Stimulated activated CD8-positive, alpha-beta memory T cell treated with anti-CD3 and anti-CD28 coated beads, Interleukin-4, amount 100 ng/mL, for 24 hours (primary cell): ENCODE data around the gene FDXR.

Experiments used
- DNase-seq: peaks from one replicate; pipeline ENCODE4 v3.0.0-alpha.2; 2020; ENCODE audit warnings: low read depth

FDXR gene

DNA sequence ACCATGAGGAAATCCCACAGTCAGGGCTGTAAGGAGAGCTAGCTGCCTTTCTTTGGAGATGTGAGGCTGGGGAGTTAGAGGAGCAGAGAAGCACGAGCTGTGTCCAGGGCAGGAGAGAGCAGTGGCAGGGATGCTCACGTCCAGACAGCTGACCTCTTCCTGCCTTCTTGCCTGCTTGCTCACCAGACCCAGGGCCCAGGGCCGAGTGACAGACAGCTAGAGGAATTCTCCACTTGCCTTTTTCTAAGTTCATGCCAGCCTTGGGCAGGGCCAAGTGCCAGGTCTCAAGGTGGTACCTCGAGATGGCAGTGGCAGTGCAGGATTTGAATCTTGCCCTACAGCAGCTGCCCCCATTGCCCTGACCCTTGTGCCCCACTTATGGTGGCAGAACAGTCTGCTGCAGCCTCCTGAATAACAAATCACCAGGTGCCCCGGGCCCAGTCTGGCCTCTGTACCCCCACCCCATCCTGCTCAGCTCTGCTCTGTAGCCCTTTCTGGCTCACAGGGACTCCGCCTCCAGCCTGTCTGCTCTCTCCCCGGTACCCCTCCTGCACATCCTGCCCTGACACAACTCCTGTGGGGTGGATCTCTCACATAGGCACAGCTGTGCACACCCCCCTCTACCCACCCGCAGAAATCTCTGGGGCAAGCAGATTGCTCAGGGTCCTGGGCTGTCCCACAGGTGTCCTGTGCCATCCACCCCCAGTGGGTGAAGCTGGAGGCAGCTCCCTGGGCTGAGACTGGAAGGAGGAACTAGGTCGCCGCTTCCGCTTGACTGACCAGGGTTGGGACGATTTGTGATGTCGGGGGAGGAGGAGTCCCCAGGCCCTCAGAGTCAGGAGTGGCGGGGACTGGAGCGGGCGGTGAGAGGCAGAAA, 39.1 kb downstream of the FDXR start:
- DNase-seq, result no peak

GRCh38 chr17:74832421-74832820, 40.4 kb downstream of the FDXR start:
- no peak for DNase-seq

- no peak for DNase-seq
These were observed 41.2 kb downstream of the FDXR start for GRCh38 chr17:74831444-74832146.

GRCh38 chr17:74830861-74831260, 41.9 kb downstream of the FDXR start:
- DNase-seq, result no peak

DNA sequence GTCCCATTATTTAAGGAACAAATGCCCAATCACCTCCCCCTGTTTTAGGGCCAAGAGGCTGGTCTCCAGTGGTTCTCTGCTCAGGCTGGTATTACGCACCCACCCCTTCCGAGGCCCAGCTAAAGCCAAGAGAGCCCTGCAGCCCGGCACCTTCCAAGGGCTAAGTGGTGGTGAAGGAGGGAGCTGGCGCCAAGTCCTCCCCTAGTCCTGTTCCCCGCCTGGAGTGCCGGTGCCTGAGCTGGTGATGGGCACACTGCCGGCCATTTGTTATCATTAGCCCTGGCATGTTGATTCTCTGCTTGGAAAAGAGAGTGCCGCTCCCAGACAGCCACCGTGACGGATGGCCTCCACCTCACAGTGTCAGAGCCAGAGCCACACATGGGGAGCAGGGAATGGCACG, 45.0 kb downstream of the FDXR start:
- DNase-seq, result no peak

- DNase-seq, result no peak
These were observed 46.7 kb downstream of the FDXR start for GRCh38 chr17:74825952-74826719.

GRCh38 chr17:74824961-74825627, 47.7 kb downstream of the FDXR start:
- DNase-seq, result no peak

GRCh38 chr17:74822939-74823367, 49.8 kb downstream of the FDXR start:
- DNase-seq, result no peak

GRCh38 chr17:74822335-74822938, 50.4 kb downstream of the FDXR start:
- no peak for DNase-seq

- no peak for DNase-seq
These were observed 51.0 kb downstream of the FDXR start for GRCh38 chr17:74821655-74822334.

- DNase-seq, result no peak
These were observed 52.9 kb downstream of the FDXR start for GRCh38 chr17:74819801-74820436.

DNA sequence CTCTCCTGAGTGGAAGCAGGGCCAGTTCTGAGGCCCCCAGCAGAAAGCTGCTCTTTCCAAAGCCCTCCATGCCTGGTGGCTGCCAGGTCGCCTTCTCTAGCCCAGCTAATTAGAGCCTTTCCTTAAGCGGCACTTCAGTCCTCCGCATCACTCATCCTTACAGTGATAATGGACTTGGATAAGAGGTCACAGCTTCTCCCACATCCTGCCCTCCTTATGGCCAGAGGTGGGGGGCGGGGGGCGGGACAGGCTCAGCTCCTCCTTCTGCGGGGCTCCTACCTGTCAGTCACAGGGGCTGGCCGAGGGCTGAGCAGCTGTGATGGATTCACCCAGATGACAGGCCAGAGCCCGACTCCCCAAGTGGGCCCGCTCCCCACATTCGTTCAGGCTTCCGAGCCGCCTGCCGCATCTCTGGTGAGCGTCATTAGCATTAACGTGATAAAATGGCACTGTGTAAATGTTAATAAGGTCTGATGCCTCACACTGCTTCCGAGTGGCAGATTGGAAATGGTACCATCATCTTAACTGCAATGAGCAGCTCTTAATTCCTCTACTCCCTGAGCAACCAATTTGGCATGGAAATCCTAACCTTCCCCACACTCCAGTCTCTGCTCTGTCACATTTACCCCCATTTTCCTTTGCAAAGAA, 54.4 kb downstream of the FDXR start:
- DNase-seq, result no peak

GRCh38 chr17:74816905-74817620, 55.7 kb downstream of the FDXR start:
- no peak for DNase-seq

DNA sequence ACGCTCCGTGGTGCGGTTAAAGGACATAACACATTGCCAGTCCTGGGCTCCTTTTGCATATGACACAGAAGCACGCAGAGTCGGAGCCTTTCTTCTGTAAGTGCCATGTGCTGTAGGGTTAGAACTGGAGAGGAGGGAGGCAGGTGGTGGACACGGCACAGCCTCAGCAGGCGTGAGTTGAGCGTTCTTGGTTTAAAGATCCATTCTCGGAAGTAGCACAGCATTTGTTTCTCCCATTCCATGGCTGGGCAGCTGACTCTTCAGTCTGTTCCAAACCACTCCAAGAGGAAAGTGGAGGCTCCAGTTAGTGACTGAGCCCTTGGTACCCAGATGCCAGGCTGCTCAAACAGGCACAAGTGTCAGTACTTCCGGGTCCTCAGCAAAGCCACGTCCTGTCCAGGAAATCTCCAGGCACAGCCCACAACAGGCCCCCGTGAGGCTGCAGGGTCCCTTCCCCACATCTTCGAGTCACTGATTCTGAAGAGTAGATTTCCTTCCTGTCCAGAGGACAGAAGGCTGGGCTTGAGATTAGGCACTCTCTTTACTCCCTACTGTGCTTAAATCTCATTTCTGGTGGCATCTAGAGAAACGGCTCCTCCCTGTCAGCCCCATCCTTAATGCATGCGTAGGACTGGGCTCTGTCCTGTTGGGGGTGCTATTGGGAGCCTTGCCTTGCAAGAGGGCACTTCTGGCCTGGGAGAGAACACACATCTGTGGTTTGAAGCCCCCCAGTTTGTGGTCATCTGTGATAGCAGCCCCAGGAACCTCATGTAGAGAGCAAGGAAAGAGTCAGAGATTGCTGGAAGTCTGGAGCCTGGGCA, 57.0 kb downstream of the FDXR start:
- no peak for DNase-seq

DNA sequence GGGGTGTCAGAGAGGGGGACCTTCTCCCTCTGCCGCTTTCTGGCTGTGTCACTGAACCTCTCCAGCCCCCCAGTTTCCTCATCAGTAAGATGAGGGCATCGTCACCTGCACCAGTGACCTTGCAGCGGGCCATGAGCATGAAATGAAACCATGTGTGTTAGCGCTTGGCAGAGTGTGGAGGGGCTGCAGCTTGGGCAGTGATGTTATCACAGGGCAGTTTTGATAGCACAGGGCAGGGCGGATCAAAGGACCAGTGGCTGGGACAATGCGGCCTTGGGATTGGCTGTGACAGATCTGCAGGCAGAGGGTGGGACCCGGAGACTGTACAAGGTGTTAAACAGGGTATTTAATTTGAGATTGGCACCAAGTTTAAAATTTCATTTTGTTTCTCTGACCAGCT, 57.7 kb downstream of the FDXR start:
- DNase-seq, result no peak

DNA sequence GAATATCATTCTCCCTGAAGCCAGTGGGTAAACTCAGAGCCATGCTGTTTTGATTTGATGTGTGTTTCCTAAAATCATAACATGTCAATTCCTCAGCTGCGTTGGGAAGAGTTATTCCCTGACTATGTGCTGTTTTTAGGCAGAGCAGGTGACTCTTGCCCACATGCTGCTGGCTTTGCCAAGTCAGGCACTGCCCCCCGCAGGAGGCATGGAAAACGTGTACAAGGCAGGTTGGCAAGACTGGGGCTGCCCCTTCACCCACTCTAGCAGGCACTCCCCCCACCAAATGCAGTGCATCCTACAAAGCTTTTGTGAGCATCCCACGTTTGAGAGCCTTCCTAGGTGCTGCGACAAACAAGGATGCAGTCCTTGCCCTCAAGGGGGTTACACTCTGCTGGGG, 58.3 kb downstream of the FDXR start:
- no peak for DNase-seq
